NCI-H1105 treated with DMSO at 0.1 percent for 48 hours (cell line): ENCODE results near the gene FLT3.
A peak's percentile ranks its signal among the peaks of the same experiment; 100 is the strongest.

Experiments
- DNase-seq: peaks from one replicate; lab custom pipeline; 2025; lab: John Stamatoyannopoulos, UW

FLT3 gene

DNA sequence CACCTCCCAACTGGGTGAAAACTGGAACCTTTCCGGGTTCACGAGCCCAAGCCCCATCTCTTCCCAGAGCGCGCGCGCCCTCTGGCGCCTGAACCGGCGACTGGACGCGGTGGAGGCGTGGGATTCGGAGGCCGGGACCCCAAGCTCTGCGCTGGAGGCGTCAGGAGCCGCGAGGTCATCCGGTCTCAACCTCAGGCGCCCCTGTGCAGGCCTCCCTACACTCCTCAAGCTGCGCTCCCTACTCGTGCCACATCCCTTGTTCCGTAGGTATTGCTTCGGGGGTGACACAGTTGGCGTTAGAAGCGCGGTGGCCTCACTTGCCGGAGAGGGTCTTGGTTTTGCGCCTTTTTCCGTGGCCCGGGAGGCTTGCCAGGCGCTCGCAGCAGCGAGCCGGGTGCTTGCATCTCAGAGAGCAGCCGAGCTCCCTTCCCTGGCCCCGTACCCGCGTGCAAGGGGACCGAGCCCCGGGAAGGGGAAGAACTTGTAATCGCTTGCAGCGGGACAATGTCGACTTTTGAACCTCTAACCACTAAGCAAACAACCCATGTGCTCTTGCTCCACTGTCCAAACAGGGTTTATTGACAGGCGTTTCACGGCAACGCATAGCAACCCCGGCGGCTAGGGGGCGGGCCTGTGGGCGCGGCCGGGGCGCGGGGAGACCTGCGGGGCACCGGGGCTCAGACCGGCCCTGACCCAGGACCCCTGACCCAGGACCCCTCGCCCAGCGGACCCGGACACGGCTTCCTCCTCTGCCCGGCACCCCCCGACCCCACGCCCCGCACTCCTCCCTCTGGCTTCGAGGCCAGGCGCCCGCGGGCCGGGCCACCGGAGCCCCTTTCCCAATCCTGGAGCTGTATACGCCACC lies 139.8 kb downstream of the FLT3 start:
- no peak for DNase-seq

GRCh38 chr13:27959976-27960361 lies 140.4 kb downstream of the FLT3 start:
- DNase-seq: no peak

DNA sequence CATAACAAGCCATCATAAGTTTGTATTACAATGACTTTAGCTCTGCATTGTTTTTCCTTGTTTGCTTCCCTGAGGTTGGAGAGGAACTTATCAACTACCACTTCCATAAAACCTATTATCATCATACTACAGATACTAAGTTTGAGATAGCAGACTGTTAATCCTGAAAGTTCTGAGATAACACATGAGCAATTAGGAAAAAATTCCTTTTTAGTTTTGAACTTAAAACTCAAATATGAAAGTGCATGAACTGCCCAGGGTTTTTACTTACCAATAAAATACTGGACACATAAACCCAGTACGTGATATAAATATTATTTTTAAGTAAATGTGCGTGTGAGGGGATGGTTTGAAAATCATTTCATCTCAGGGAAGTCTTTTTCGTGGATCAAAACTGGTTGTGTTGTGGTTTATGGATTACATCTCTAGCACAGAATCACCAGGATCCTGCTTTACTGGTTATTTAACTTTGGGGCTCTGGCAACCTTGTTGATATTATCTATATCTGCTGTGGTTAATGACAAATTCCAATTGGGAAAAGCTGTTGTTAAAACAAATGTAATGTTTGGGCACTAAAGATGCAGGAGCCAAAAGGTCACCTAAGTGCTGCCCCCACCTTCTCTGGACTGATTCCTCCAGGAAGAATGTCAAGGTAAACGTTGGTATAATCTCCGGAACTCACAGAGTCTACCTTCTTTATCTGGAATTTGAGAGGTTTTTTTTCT lies 143.6 kb downstream of the FLT3 start:
- DNase-seq: no peak

- no peak for DNase-seq
Observed at GRCh38 chr13:27955014-27955591, 145.3 kb downstream of the FLT3 start.

- peak; percentile 12 for DNase-seq
Observed at GRCh38 chr13:27954406-27954851, 145.9 kb downstream of the FLT3 start.

DNA sequence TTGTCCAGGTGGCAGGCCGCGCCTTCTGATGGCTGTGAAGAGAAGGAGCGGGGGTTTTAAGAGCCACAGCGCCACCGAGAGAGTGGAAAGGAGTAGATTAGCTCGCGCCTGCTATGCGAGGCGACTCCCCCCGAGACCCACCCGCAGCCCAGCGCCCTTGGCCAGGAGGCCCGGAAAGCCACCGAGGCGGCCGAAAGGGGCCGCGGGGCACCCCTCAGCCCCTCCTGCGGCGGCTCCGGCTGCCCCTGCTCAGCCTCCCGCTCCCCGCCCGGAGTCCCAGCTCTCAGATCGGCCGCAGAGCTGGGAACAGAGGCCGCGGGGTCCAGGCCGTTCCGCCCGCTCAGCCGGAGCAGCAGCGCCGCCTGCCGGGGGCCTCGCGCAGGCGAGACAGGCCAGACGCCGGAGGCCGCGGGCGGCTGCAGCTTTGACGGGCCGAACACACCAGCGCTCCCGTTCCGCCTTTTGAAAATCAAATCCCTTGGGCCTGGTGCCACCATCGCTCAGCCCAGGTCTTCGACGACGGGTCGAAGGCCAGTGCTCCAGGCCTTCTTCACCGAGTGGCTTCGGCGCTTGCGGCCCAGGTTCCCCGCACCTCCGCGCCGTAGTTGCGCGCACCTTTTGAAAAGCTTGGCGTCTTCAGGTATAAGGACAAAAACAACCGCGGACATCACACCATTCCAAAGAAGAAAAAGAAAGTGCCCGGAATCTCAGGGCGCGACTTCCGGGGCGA lies 146.5 kb downstream of the FLT3 start:
- DNase-seq: peak; percentile 60
